NB4 (cell line): ENCODE data around the gene BTBD2.

Experiments
- CTCF ChIP-seq: IDR thresholded peaks from one replicate; pipeline ENCODE4 v1.5.1; 2012; ENCODE audit warnings: low read depth, low read length
- MAX ChIP-seq: IDR thresholded peaks from 2 replicates; pipeline ENCODE4 v1.6.1; 2011; ENCODE audit warnings: low read depth, low read length
- MYC ChIP-seq: IDR thresholded peaks from 2 replicates; pipeline ENCODE4 v1.6.1; 2011; ENCODE audit warnings: low read depth, low read length
- POLR2A ChIP-seq: IDR thresholded peaks from 2 replicates; pipeline ENCODE4 v1.6.1; 2011; ENCODE audit warnings: mild to moderate bottlenecking; ENCODE audit not compliant: insufficient read length; ENCODE audit errors: extremely low read depth

- TF ChIP-seq CTCF, result no peak
- TF ChIP-seq POLR2A, result no peak
- no peak for TF ChIP-seq MAX
- no peak for TF ChIP-seq MYC
Observed at GRCh38 chr19:2011169-2011568, 4.3 kb downstream of the BTBD2 start.
